Heart left ventricle (tissue), 13 donors: ENCODE measurements around the gene GSDME.

Source experiments
- POLR2A ChIP-seq, 2 donors: fragments of 450-650 bp; IDR thresholded peaks; one replicate each; pipeline ENCODE4 v1.6.1; 2017; ENCODE audit warnings: antibody characterized with exemption in 2 of 2, mild to moderate bottlenecking in 2 of 2, moderate library complexity in 2 of 2
- TF ChIP-seq, protein P1 (sequence below), 12 donors: fragments of 200-600 bp; sonication (generic) in 4 of 12; IDR thresholded peaks; one replicate each; pipeline versions ENCODE4 v1.5.0 to v1.8.0; 2018 to 2022; ENCODE audit warnings: antibody characterized with exemption in 12 of 12, mild to moderate bottlenecking in 5 of 12
- donor health status: ischemic (EF 13 %, LVEDD 7.1; RV severe dilation, severe dysfunction).
- donor health status: DM: no; HTN: yes; CAD: no.
- donor health status: DM: no; HTN: no; CAD: no.
- donor health status: ischemic (EF 25% LVEDD 6.9; RV normal size, moderate dysfunction).
- donor health status: ischemic (EF 25% LVEDD 5.7; RV mildly dilated, moderate dysfunction).
- donor health status: ischemic (EF 35%, LVEDD 5.7; RV mildly dilated, moderate dysfunction).
- donor health status: nonischemic (EF 11% LVEDD 7.7; RV severe dilation, severe dysfunction).
- donor health status: DM: yes; HTN: yes; CAD: no.
- donor health status: PGD.
- donor health status: ischemic (EF 29% LVEDD 5.4; RV normal size, mild dysfunction).
- donor health status: nonischemic (EF 23%, LVEDD 6.1; RV moderate dilation, normal function).

DNA sequence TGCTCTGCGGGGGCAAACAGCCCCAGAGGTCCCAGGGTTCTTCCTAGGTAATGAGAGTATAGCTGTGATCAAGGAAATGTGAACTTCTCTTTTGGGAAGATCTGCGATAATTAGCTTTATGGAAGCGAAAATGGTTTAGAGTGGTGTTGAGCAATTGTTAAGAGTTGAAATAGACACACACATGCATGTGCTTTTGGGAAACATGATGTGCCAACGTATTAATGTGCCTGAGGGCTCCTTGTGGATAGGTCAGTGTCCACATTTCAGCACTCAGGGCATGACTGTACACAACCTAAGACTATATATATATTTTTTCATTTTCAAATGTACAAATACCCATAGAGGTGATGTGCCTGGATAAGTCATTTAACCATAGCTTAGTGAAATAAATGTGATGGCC is 67.0 kb downstream of the GSDME start:
- TF ChIP-seq, protein P1, sequence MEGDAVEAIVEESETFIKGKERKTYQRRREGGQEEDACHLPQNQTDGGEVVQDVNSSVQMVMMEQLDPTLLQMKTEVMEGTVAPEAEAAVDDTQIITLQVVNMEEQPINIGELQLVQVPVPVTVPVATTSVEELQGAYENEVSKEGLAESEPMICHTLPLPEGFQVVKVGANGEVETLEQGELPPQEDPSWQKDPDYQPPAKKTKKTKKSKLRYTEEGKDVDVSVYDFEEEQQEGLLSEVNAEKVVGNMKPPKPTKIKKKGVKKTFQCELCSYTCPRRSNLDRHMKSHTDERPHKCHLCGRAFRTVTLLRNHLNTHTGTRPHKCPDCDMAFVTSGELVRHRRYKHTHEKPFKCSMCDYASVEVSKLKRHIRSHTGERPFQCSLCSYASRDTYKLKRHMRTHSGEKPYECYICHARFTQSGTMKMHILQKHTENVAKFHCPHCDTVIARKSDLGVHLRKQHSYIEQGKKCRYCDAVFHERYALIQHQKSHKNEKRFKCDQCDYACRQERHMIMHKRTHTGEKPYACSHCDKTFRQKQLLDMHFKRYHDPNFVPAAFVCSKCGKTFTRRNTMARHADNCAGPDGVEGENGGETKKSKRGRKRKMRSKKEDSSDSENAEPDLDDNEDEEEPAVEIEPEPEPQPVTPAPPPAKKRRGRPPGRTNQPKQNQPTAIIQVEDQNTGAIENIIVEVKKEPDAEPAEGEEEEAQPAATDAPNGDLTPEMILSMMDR (IDR thresholded peaks at IDR 0.05), result no peak
- no peak for TF ChIP-seq POLR2A (IDR thresholded peaks at IDR 0.05)
